H1 (cell line): Measurements from ENCODE around the gene MT1G.

Experiments used
- CEBPB ChIP-seq: IDR thresholded peaks from 2 replicates; pipeline ENCODE4 v1.6.1; 2012; ENCODE audit warnings: low read depth, low read length
- GABPA ChIP-seq: IDR thresholded peaks from 2 replicates; pipeline ENCODE4 v1.6.1; 2011; ENCODE audit warnings: mild to moderate bottlenecking, low read length, moderate library complexity, borderline replicate concordance; ENCODE audit not compliant: insufficient read depth
- KDM1A ChIP-seq: fragments of 200-600, 300-600 bp; sonication (generic); IDR thresholded peaks from 2 replicates; pipeline ENCODE4 v1.7.1; 2016; ENCODE audit warnings: mild to moderate bottlenecking, low read length, borderline replicate concordance
- MAFK ChIP-seq: IDR thresholded peaks from 2 replicates; pipeline ENCODE4 v1.6.1; 2012; ENCODE audit warnings: low read depth, mild to moderate bottlenecking, improper control_type of control experiment, low read length
- PHF8 ChIP-seq: fragments of 200-600 bp; sonication (generic); conservative IDR thresholded peaks from 2 replicates; pipeline ENCODE4 v1.7.1; 2012; ENCODE audit warnings: low read depth, mild to moderate bottlenecking, inconsistent platforms, low read length, moderate library complexity
- POLR2A ChIP-seq, 2 experiments: IDR thresholded peaks; 1 replicate in 1 of 2; 2 replicates in 1 of 2; pipeline ENCODE4 v1.6.1; 2011; ENCODE audit warnings: low read depth in 2 of 2, low read length in 2 of 2, mild to moderate bottlenecking in 2 of 2; ENCODE audit errors: control extremely low read depth in 1 of 2
- POLR2AphosphoS5 ChIP-seq: IDR thresholded peaks from 2 replicates; pipeline ENCODE4 v1.6.1; 2011; ENCODE audit warnings: low read depth, low read length
- RAD21 ChIP-seq, 2 experiments: IDR thresholded peaks in 1 of 2; conservative IDR thresholded peaks in 1 of 2; 2 replicates each; pipeline ENCODE4 v1.6.1; 2011; ENCODE audit warnings: low read depth in 2 of 2, low read length in 2 of 2, improper control_type of control experiment in 1 of 2, inconsistent platforms in 1 of 2, mild to moderate bottlenecking in 1 of 2, moderate library complexity in 1 of 2
- SP4 ChIP-seq: IDR thresholded peaks from 2 replicates; pipeline ENCODE4 v1.6.1; 2012; ENCODE audit warnings: low read length, inconsistent platforms
- USF2 ChIP-seq: IDR thresholded peaks from 2 replicates; pipeline ENCODE4 v1.6.1; 2011; ENCODE audit warnings: low read length, improper control_type of control experiment
- TF ChIP-seq, protein P1 (sequence below), 3 experiments: IDR thresholded peaks; 1 replicate in 2 of 3; 2 replicates in 1 of 3; pipeline versions ENCODE4 v1.5.1 to v1.6.1; 2011; ENCODE audit warnings: low read length in 3 of 3, mild to moderate bottlenecking in 3 of 3, inconsistent platforms in 2 of 3, low read depth in 1 of 3, moderate library complexity in 1 of 3; ENCODE audit not compliant: insufficient read depth in 1 of 3; ENCODE audit errors: control extremely low read depth in 1 of 3

- TF ChIP-seq, protein P1, sequence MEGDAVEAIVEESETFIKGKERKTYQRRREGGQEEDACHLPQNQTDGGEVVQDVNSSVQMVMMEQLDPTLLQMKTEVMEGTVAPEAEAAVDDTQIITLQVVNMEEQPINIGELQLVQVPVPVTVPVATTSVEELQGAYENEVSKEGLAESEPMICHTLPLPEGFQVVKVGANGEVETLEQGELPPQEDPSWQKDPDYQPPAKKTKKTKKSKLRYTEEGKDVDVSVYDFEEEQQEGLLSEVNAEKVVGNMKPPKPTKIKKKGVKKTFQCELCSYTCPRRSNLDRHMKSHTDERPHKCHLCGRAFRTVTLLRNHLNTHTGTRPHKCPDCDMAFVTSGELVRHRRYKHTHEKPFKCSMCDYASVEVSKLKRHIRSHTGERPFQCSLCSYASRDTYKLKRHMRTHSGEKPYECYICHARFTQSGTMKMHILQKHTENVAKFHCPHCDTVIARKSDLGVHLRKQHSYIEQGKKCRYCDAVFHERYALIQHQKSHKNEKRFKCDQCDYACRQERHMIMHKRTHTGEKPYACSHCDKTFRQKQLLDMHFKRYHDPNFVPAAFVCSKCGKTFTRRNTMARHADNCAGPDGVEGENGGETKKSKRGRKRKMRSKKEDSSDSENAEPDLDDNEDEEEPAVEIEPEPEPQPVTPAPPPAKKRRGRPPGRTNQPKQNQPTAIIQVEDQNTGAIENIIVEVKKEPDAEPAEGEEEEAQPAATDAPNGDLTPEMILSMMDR (IDR thresholded peaks at IDR 0.05; ENCODE audit: control extremely low read depth in 1 of 3, insufficient read depth in 1 of 3, low read depth in 1 of 3, low read length in 3 of 3), result no peak
- TF ChIP-seq MAFK (no peak), GABPA (no peak), CEBPB (no peak), KDM1A (no peak), POLR2AphosphoS5 (no peak), PHF8 (no peak), RAD21 (IDR thresholded peaks at IDR 0.05 in 1 of 2, conservative IDR thresholded peaks at IDR 0.05 in 1 of 2; ENCODE audit: low read depth in 2 of 2, low read length in 2 of 2) (no peak), POLR2A (IDR thresholded peaks at IDR 0.05; ENCODE audit: control extremely low read depth in 1 of 2, low read depth in 2 of 2, low read length in 2 of 2) (no peak), SP4 (no peak), USF2 (no peak)
Observed at GRCh38 chr16:56684256-56684925, 16.5 kb upstream of the MT1G start.
